ENCODE measurements around the gene RASAL2. TPM values are rescaled to one million over a fixed set of nuclear protein-coding genes. Genes with fewer than 3 reads are reported as not detected.

Gene RASAL2
- total RNA-seq, 1 experiment from 2014 or later, result 22.2 TPM

GRCh38 chr1:178324003-178324402 lies 230.1 kb downstream of the RASAL2 start:
- Histone ChIP-seq H3K4ac (ENCODE audit: low read depth, low read length) (no peak overlapping the region), H2AK5ac (ENCODE audit: insufficient read length, low read length) (no peak overlapping the region), H2BK20ac (ENCODE audit: low read depth, low read length, poor library complexity, severe bottlenecking) (no peak overlapping the region), H2BK15ac (ENCODE audit: low read depth, low read length) (no peak overlapping the region), H3K4me1 (ENCODE audit: insufficient read depth, low read length) (no peaks in the 10 kb centered on the region), H3K27ac (ENCODE audit: insufficient read length, low read depth, low read length) (no peak overlapping the region), H3K4me2 (ENCODE audit: insufficient read depth, insufficient read length, low read length) (no peak overlapping the region), H3T11ph (ENCODE audit: low read length) (no peak overlapping the region), H2BK120ac (ENCODE audit: low read depth, low read length, poor library complexity, severe bottlenecking) (no peak overlapping the region), H3K79me1 (ENCODE audit: insufficient read depth, low read depth, low read length, poor library complexity, severe bottlenecking) (peaks cover 2% of the 10 kb centered on the region), H3K27me3 (ENCODE audit: insufficient read depth, low read length) (no peaks in the 10 kb centered on the region), H4K5ac (ENCODE audit: insufficient read length, low read depth, low read length) (no peak overlapping the region), H2BK12ac (ENCODE audit: insufficient read length, low read depth, low read length) (no peak overlapping the region), H3K14ac (ENCODE audit: insufficient read depth, low read length) (no peak overlapping the region), H3K23me2 (ENCODE audit: insufficient read length, low read depth, low read length, poor library complexity, severe bottlenecking) (no peaks in the 10 kb centered on the region), H3K9me3 (ENCODE audit: control insufficient read depth, low read depth, low read length) (no peaks in the 10 kb centered on the region), H3K23ac (ENCODE audit: insufficient read length, low read depth, low read length) (no peak overlapping the region), H4K20me1 (ENCODE audit: control insufficient read depth, insufficient read depth, insufficient read length) (no peaks in the 10 kb centered on the region), H3K9ac (ENCODE audit: extremely low read depth, insufficient read length, low read length) (no peak overlapping the region), H3K18ac (ENCODE audit: insufficient read length, low read depth, low read length) (no peak overlapping the region), H2BK5ac (ENCODE audit: insufficient read length, low read length) (no peak overlapping the region), H2AFZ (ENCODE audit: low read length) (no peak overlapping the region), H3K79me2 (ENCODE audit: insufficient read depth, low read length) (no peaks in the 10 kb centered on the region; the same call in 1 of the 2 replicates), H4K91ac (ENCODE audit: insufficient read length, low read depth, low read length) (no peak overlapping the region), H4K8ac (replicated peaks; ENCODE audit: insufficient read length, low read depth, low read length) (no peak overlapping the region), H3K56ac (ENCODE audit: insufficient read length, low read depth, low read length) (no peak overlapping the region)
- no CpG with 5 or more reads among the region's 1 CpG for WGBS (ENCODE audit: extremely low coverage, insufficient read length, low lambda C conversion rate)
- no peak overlapping the region for H3K27ac Mint-ChIP-seq
- peaks cover 6 to 12% of the 10 kb centered on the region in 2 experiments for H3K4me1 Mint-ChIP-seq
- H3K4me3 Mint-ChIP-seq, result no peak overlapping the region
- no peaks in the 10 kb centered on the region for H3K9me3 Mint-ChIP-seq
- no peaks in the 10 kb centered on the region for H3K27me3 Mint-ChIP-seq (ENCODE audit: low read depth)
- DNase-seq, result no peak
- TF ChIP-seq, protein P1, sequence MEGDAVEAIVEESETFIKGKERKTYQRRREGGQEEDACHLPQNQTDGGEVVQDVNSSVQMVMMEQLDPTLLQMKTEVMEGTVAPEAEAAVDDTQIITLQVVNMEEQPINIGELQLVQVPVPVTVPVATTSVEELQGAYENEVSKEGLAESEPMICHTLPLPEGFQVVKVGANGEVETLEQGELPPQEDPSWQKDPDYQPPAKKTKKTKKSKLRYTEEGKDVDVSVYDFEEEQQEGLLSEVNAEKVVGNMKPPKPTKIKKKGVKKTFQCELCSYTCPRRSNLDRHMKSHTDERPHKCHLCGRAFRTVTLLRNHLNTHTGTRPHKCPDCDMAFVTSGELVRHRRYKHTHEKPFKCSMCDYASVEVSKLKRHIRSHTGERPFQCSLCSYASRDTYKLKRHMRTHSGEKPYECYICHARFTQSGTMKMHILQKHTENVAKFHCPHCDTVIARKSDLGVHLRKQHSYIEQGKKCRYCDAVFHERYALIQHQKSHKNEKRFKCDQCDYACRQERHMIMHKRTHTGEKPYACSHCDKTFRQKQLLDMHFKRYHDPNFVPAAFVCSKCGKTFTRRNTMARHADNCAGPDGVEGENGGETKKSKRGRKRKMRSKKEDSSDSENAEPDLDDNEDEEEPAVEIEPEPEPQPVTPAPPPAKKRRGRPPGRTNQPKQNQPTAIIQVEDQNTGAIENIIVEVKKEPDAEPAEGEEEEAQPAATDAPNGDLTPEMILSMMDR (conservative IDR thresholded peaks at IDR 0.05), result no peak
- H3K36me3 Mint-ChIP-seq (ENCODE audit: insufficient read depth in 1 of 3, low read depth in 3 of 3), result no peaks in the 10 kb centered on the region
